HG03280 (cell line): ENCODE measurements around the gene CYB5R3.
"Not testable (repeated sequence)": the region's sequence is repeated elsewhere in the genome, so short reads cannot be mapped to it uniquely, and the experiment has no call there.

Experiments used
- ATAC-seq: cut with Tn5 transposase; IDR thresholded peaks from one replicate; pipeline ENCODE4 v1.9.1; 2021; ENCODE audit warnings: mild to moderate bottlenecking, moderate library complexity; ENCODE audit not compliant: unreplicated experiment

Gene CYB5R3

GRCh38 chr22:42608136-42608822 is 40.9 kb downstream of the CYB5R3 start:
- no peak for ATAC-seq

- not testable (repeated sequence) for ATAC-seq
These were observed 41.6 kb downstream of the CYB5R3 start for GRCh38 chr22:42607641-42608040.

- ATAC-seq = no peak
These were observed 44.8 kb downstream of the CYB5R3 start for GRCh38 chr22:42604403-42604802.

DNA sequence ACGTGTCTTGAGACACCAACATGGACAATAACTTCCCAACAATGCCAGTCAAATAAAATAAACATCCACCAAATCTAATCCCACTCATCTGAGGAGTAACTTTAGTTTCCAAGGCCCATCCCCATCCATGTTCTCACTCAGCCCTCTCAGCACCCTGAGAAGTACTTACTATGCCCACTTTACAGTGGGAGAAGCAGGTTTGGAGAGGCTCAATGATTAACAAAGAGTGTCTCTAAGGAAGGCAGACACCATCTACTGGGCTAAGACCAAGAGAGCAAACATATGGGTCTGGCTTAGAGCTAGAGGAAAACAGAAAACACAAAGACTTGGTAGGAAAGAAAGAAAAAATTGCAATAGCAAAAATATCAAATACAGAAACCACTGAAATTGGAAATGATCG is 45.8 kb downstream of the CYB5R3 start:
- no peak for ATAC-seq

DNA sequence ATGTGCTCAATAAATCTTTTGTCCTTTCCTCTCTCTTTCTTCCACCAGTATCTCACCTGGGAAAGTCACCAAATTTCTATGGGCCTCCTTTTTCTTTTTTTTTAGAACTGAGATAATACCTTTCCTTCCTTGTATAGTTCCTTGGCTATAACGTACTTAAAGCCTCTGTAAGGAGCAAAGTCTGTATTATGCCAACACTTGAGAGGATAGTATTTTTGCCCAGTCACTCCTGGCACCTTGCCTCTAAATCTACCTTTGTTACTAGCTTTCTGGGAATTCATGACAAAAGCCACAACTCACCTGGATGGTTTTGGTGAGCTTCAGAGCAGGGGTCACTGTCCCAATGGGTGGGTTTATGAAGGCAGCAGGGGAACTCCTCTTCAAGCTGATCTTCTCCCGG is 46.7 kb downstream of the CYB5R3 start:
- ATAC-seq = no peak

GRCh38 chr22:42601879-42602465 is 47.2 kb downstream of the CYB5R3 start:
- no peak for ATAC-seq

DNA sequence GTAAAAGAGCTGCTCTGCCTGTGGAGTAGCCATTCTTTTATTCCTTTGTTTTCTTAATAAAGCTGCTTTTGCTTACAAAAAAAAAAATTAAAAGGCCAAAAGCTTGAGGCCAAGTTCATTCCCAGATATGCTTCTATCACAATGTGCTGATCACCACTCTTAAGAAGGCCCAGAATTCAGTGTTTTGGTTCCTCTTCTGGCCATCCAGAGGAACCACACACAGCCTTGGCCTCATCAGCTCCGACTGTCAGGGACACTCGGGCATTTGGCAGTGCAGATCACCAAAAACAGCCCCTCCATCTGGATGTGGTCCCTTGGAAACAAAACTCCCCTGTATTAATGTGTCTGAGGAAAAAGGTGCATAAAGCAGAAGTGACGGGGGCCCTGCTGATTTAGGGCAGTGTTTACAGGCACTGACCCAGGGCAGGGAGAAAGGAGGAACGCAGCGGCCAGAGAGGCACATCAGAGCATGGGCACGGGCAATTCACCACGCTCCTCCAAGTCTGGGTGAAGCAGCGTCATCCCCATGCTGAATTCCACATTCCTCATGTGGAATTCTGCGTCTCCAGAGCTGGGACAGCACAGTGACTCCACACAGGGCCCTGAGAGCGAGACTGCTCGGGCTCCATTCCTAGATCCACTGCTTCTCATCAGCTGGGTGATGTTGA is 52.2 kb downstream of the CYB5R3 start:
- no peak for ATAC-seq

DNA sequence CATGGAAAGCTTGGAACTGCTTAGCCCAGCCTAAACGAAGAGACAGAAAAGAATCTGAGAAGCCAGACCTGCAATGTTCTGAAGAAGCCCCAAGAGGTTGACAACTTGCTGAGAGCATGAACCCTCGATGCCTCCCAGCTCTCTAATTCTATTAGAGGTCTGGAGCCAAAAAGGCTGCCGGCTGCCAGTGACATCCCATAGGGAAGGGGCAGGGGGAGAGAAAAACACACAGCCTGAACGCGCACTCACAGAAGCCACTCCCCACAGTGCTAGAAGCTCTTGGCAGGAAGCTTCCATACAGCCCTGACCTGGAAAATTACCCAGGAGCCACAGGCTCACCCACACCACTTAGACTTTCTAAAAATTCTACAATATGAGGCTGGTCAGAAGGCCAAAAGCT is 52.9 kb downstream of the CYB5R3 start:
- ATAC-seq = no peak

DNA sequence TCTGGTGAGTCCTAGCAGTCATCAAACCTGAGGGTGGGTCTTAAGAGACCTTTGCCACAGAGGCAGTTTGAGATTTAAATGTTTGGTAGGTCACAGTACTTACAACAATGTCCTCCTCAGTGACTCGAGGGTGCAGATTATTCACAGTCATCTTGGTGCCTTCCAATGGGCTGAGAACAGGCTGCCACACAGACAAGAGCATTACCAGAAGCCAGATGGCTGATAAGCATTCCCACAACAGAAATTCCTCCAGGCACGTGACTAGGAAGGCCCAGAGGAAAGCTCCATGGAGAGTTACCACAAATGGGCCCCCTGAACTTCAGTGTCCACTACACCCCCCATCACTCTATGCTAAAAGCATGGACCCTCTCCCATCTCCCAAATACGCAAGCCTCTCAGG is 53.8 kb downstream of the CYB5R3 start:
- no peak for ATAC-seq

DNA sequence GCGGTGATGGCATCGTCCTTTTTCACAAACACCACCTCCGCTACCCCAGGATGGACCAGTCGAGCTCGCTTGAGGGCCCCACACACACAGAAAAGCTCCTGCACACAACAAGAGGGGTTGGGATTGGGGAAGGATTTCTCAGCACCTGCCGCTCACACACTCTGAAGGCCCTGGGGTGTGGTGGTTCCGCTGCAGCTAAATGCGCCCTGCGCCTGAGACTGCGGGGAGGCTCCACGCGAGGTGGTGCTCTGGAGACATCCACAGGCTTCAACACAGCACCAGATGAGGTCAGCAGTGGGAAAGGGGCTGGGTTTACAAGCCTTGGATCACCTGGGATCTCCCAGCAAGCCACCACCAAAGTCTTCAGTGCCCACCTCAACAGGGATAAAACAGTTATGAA is 57.2 kb downstream of the CYB5R3 start:
- ATAC-seq = no peak

DNA sequence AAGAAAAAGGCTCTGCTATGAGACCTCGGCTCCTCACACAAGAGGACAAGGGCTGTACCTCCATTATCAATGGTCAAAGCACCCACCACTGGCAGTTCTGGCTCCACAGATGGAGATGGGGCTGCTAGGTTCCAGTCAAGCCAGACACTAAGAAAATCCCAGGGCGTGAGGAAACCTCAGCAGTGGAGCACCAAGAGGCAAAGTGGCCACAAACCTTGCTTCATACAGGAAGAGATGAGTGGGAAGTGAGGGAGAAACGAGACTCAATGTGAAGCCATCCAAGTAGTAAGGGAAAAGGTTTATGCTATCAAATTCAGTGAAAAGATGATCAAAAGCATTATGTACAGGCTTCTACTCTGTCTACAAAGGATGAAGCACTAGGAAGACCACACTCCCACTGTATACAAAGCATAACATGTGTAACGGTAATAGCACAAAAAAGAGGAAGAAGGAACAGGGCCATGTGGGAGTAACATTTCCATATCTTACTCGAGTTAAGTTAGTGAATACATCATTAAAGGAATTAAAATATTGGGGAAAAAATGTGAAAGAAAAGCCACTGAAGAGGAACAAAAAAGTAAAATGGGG is 61.5 kb downstream of the CYB5R3 start:
- ATAC-seq = no peak

DNA sequence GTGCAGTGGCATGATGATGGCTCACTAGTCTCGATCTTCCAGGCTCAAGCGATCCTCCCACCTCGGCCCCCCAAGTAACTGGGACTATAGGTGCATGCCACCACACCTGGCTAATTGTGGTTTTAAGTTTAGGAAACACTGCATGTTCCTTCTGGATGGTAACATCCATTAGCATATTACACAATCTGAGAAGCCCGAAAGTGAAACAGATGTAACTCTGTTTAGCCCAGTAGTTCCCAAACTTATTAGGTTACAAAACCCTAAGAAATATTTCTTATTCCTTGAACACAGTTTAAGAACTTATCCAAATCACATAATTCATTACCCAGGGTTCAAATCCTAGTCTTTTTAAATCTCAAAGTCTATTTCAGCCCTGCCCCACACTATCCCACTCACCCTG is 62.8 kb downstream of the CYB5R3 start:
- ATAC-seq = no peak

DNA sequence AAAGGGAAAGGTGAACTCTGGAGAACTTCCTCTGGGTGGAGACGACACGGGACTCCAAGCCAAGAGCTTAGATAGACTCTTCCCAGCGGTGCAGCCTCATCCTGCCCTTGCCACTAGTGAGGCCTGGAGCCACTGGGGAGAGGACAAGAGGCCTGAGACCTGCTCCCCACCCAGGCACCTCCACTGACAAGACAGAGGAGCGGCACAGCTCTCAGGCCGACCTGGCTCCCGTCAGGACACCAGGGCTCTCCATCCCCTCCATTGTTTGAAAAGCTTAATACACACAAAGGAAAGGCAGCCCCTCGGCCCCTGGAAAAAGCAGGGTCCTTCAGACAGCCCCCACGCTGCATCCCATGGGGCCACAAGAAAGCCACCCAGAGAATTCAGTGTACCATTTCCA is 64.1 kb downstream of the CYB5R3 start:
- ATAC-seq = no peak

GRCh38 chr22:42584364-42584940 is 64.7 kb downstream of the CYB5R3 start:
- ATAC-seq = no peak

- ATAC-seq = no peak
These were observed 66.2 kb downstream of the CYB5R3 start for GRCh38 chr22:42582987-42583386.

DNA sequence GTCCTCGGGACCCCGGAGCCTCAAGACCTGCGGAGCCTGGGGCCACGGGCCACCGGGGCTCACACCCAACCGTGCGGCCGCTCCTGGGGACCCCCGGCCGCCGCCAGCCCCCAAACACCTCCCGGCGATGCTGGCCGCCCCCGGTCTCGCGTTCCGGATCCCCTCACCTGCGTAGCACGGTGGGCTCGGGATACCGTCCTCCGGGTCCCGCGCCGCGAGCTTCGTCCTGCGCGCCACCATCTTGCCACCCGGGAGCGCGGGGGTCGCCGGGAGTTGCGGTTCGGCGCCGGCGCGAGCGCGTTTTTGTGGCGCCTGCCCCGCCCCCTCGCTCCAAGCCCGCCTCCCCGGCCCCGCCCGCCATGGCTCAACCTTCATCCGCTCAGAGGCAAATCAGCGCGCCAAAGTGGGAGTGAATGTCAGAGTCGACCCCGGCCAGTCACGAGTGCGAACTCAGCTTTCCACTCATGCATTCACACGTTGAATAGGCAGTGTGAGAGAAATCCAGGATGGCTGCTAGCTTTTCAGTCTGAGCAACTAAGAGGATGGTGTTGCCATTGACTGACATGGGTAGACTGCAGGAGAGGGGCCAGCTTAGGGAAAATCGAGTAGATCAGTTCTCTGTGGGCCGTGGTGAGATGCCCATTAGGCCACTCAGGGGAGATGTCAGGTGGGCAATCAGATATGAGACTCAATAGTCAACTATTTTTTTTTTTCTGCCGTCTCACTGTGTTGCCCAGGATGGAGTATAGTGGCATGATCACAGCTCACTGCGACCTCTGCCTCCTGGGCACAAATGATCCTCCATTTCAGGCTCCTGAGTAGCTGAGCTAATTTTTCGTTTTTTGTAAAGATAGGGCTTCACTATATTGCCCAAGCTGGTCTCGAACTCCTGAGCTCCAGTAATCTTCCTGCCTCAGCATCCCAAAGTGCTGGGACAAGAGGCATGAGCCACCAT is 67.2 kb downstream of the CYB5R3 start:
- ATAC-seq = peak; percentile 68

GRCh38 chr22:42581194-42581761 is 67.9 kb downstream of the CYB5R3 start:
- ATAC-seq = not testable (repeated sequence)

- ATAC-seq = not testable (repeated sequence)
These were observed 69.2 kb downstream of the CYB5R3 start for GRCh38 chr22:42580040-42580439.

GRCh38 chr22:42577623-42578240 is 71.5 kb downstream of the CYB5R3 start:
- no peak for ATAC-seq

- ATAC-seq = not testable (repeated sequence)
These were observed 72.1 kb downstream of the CYB5R3 start for GRCh38 chr22:42577141-42577540.
